Measurements from ENCODE around the gene TMEM175.

- TF ChIP-seq, protein P1, sequence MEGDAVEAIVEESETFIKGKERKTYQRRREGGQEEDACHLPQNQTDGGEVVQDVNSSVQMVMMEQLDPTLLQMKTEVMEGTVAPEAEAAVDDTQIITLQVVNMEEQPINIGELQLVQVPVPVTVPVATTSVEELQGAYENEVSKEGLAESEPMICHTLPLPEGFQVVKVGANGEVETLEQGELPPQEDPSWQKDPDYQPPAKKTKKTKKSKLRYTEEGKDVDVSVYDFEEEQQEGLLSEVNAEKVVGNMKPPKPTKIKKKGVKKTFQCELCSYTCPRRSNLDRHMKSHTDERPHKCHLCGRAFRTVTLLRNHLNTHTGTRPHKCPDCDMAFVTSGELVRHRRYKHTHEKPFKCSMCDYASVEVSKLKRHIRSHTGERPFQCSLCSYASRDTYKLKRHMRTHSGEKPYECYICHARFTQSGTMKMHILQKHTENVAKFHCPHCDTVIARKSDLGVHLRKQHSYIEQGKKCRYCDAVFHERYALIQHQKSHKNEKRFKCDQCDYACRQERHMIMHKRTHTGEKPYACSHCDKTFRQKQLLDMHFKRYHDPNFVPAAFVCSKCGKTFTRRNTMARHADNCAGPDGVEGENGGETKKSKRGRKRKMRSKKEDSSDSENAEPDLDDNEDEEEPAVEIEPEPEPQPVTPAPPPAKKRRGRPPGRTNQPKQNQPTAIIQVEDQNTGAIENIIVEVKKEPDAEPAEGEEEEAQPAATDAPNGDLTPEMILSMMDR (IDR thresholded peaks at IDR 0.05): no peak
- TF ChIP-seq POLR2A (IDR thresholded peaks at IDR 0.05) (no peak), POLR2AphosphoS5 (IDR thresholded peaks at IDR 0.05; ENCODE audit: insufficient read depth in 1 of 2, low read depth in 1 of 2) (no peak)
These were observed 46.0 kb upstream of the TMEM175 start for GRCh38 chr4:886244-886643.

Measured in vagina (tissue), 2 donors.